ENCODE measurements around the gene CST9.
"Not testable (repeated sequence)": the region's sequence is repeated elsewhere in the genome, so short reads cannot be mapped to it uniquely, and the experiment has no call there.

The CST9 gene

GRCh38 chr20:23637282-23638221 lies 31.8 kb upstream of the CST9 start, which contains the start of gene CST3:
Gene CST3, minus strand, starts transcription at chr20:23637955. Its CDS starts 93 bp downstream, at chr20:23637862.
- peak; percentile 90 for DNase-seq

GRCh38 chr20:23636908-23637281 lies 31.2 kb upstream of the CST9 start:
- DNase-seq = no peak

- no peak for DNase-seq
Observed at GRCh38 chr20:23636182-23636907, 30.6 kb upstream of the CST9 start.

- not testable (repeated sequence) for DNase-seq
Observed at GRCh38 chr20:23635768-23636090, 30.0 kb upstream of the CST9 start.

GRCh38 chr20:23634985-23635767 lies 29.5 kb upstream of the CST9 start:
- DNase-seq = no peak

GRCh38 chr20:23634044-23634801 lies 28.5 kb upstream of the CST9 start:
- no peak for DNase-seq

GRCh38 chr20:23632711-23633573 lies 27.2 kb upstream of the CST9 start:
- no peak for DNase-seq

- DNase-seq = no peak
Observed at GRCh38 chr20:23631981-23632710, 26.4 kb upstream of the CST9 start.

- DNase-seq = no peak
Observed at GRCh38 chr20:23631226-23631822, 25.6 kb upstream of the CST9 start.

GRCh38 chr20:23630392-23630849 lies 24.7 kb upstream of the CST9 start:
- no peak for DNase-seq

GRCh38 chr20:23629542-23630391 lies 24.1 kb upstream of the CST9 start:
- DNase-seq = no peak

GRCh38 chr20:23629017-23629541 lies 23.4 kb upstream of the CST9 start:
- peak; percentile 35 for DNase-seq

- no peak for DNase-seq
Observed at GRCh38 chr20:23628402-23629016, 22.8 kb upstream of the CST9 start.

GRCh38 chr20:23627501-23627900 lies 21.8 kb upstream of the CST9 start:
- peak; percentile 25 for DNase-seq

- DNase-seq = no peak
Observed at GRCh38 chr20:23626040-23626620, 20.4 kb upstream of the CST9 start.

- no peak for DNase-seq
Observed at GRCh38 chr20:23625236-23625964, 19.7 kb upstream of the CST9 start.

- no peak for DNase-seq
Observed at GRCh38 chr20:23624324-23624691, 18.6 kb upstream of the CST9 start.

Data from fibroblast of skin of scalp (primary cell).